SK-N-MC (cell line): ENCODE measurements around the gene LANCL1.

ENCODE experiments used
- EZH2 ChIP-seq: fragments of 200-600 bp; sonication (generic); IDR thresholded peaks from one replicate; pipeline ENCODE4 v1.6.1; 2017; ENCODE audit warnings: antibody characterized with exemption
- FOXP2 ChIP-seq: optimal IDR thresholded peaks from 2 replicates; pipeline ENCODE3; 2011; ENCODE audit warnings: mild to moderate bottlenecking, moderate library complexity; ENCODE audit not compliant: insufficient read depth; ENCODE audit errors: extremely low read length, control extremely low read depth
- POLR2AphosphoS5 ChIP-seq: IDR thresholded peaks from 2 replicates; pipeline ENCODE4 v1.6.1; 2012; ENCODE audit warnings: mild to moderate bottlenecking, low read depth, low read length, borderline replicate concordance

GRCh38 chr2:210442457-210442856 lies 34.1 kb downstream of the LANCL1 start:
- no peak for TF ChIP-seq EZH2
- no peak for TF ChIP-seq FOXP2
- no peak for TF ChIP-seq POLR2AphosphoS5
